LNCAP (cell line): ENCODE results near the gene MSMB.

Source experiments
- CTCF ChIP-seq: fragments of 450-650 bp; IDR thresholded peaks from 2 replicates; pipeline ENCODE4 v1.5.1; 2017; ENCODE audit warnings: mild to moderate bottlenecking

Gene MSMB

GRCh38 chr10:46048152-46048551 is 2.1 kb upstream of the MSMB start:
- no peak for TF ChIP-seq CTCF

GRCh38 chr10:46042527-46042926 is 3.5 kb downstream of the MSMB start:
- TF ChIP-seq CTCF: no peak

GRCh38 chr10:46040004-46040403 is 6.1 kb downstream of the MSMB start:
- TF ChIP-seq CTCF: no peak

GRCh38 chr10:46037107-46037825 is 8.8 kb downstream of the MSMB start:
- TF ChIP-seq CTCF: no peak

- TF ChIP-seq CTCF: no peak
Measured at GRCh38 chr10:46035923-46036849, 9.9 kb downstream of the MSMB start.

- no peak for TF ChIP-seq CTCF
Measured at GRCh38 chr10:46033602-46034011, 12.5 kb downstream of the MSMB start.

- no peak for TF ChIP-seq CTCF
Measured at GRCh38 chr10:46031648-46032532, 14.2 kb downstream of the MSMB start.
